GM18517 (cell line): Measurements from ENCODE around the gene PRSS8.
A peak's percentile ranks its signal among the peaks of the same experiment; 100 is the strongest.
"Not testable (repeated sequence)": the region's sequence is repeated elsewhere in the genome, so short reads cannot be mapped to it uniquely, and the experiment has no call there.

ENCODE experiments used
- ATAC-seq: cut with Tn5 transposase; IDR thresholded peaks from one replicate; pipeline ENCODE4 v1.9.1; 2021; ENCODE audit warnings: mild to moderate bottlenecking, moderate library complexity; ENCODE audit not compliant: unreplicated experiment

PRSS8 gene

GRCh38 chr16:31135535-31136286, at the start of gene PRSS8:
Gene PRSS8, minus strand, starts transcription at chr16:31135727. Its CDS starts 229 bp downstream, at chr16:31135498.
- no peak for ATAC-seq

DNA sequence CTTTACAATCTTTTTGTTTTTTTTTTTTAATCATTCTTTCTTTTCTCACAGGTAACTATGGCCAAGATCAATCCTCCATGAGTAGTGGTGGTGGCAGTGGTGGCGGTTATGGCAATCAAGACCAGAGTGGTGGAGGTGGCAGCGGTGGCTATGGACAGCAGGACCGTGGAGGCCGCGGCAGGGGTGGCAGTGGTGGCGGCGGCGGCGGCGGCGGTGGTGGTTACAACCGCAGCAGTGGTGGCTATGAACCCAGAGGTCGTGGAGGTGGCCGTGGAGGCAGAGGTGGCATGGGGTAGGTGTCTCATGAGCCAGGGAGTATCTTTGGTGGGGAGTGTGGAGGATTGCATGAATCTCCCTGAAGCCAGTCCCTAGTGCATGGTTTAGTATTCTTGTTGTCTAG, 49.4 kb upstream of the PRSS8 start:
- ATAC-seq = no peak

DNA sequence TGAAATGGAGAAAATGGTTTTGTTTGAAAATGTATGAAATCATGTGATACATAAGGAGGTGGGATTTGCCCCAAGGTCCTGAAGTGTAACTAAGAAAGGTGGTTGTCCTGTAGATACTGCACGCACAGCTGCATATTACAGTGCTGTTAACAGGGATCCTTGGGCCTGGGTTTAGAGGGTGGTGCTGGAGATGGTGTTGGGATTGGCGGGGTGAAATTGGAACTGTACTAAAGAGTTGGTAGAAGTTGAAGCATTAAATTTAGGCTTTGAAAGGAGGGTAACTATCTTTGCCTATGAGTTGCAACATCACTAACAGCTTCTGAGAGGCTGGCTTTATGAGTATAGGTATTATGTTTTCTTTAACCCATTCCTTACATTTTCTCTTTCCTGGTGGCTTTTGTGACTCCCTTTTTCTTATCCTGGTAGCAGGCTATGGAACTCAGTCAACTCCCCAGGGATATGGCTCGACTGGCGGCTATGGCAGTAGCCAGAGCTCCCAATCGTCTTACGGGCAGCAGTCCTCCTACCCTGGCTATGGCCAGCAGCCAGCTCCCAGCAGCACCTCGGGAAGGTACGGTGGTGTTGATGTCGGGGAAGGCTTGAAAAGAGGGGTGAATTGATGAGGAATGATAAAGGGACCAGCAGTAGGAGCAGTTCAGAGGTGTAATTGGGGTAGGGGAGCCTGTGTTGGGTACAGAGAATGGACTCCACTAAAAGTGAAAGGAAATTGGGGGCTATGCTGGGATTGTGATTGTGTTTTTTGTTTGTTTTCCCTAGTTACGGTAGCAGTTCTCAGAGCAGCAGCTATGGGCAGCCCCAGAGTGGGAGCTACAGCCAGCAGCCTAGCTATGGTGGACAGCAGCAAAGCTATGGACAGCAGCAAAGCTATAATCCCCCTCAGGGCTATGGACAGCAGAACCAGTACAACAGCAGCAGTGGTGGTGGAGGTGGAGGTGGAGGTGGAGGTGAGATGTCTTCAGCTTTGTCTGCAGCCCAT, 48.2 kb upstream of the PRSS8 start:
- ATAC-seq = no peak

- no peak for ATAC-seq
These were observed 46.9 kb upstream of the PRSS8 start for GRCh38 chr16:31182391-31182790.

DNA sequence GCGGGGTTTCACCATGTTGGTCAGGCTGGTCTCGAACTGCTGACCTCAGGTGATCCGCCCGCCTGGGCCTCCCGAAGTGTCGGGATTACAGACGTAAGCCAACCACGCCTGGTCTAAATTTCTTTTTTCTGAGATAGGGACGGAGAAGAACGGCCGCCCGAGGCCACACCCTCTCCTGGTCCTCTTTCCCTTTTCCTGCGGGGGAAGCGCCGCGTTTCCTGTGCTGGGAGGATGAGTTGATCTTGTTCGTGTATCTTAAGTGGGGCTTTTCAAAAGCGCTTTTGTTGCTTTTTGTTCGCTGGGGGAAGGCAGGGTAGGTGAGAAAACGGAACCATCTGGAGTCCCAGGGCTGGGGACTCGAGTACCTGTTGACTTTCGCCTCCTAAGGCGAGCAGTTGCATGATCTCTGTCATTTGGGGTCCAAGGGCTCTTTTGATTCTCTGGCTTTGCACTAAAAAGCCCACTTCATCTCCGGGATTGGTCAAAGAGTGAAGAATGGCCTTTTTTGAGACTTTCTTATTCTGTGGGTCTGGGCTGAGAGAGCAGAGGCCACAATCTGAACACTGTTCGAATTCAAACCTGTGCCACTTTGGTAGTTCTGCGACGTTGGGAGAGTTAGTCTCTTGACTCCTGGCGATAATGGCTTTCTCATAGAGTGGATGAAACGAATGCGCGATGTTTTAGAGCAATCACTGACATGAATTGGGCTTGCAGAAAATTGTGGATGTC, 45.7 kb upstream of the PRSS8 start:
- ATAC-seq = no peak

GRCh38 chr16:31179747-31180459, 44.4 kb upstream of the PRSS8 start, which contains the start of gene FUS:
Gene FUS, plus strand, starts transcription at chr16:31180139. Its CDS starts 76 bp downstream, at chr16:31180215.
- peak; percentile 45 for ATAC-seq

DNA sequence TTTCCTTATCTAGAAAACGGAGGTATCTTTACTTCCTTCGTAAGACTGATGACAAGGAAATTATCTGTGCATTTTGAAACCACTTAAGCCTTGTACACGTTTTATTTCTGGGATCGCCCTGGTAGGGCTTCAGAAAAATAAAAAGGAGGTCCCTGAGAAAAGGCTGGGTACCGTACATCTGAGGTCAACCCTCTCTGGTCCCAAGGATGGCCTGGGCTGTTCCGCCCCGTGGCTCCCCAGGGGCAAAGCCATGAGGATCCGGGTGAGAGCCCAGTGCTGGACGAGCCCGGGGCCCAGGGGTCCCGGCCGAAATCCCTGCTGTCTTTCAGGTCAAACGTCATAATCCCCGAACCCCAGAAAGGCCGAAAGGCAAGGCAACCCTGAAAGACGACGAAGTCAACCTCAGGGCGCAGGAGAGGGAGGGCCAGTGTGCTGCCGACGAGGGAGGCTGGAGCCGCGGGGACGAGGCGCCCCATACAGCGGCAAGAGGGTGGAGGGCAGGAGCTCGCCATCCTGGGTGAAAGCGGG, 43.8 kb upstream of the PRSS8 start:
- peak; percentile 0 for ATAC-seq

DNA sequence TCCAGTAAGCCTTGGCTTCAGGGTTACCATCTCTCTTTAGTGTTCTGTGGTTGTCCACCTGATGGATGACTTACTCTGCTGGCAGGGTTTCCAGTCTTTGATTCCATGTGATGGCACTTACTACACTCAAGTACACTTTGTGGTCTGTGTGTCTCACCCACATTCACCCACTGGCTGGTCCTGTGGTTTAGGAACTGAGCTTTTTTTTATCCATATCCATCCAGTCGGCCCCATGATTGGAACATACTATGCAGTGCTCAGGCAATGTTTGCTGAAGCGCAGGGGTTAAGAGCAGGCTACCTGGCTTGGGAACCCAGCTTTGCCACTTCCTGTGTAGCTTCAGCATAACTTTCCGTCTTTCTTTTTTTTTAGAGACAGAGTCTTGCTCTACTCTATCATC, 41.6 kb upstream of the PRSS8 start:
- ATAC-seq = no peak

GRCh38 chr16:31170048-31170447, 34.5 kb upstream of the PRSS8 start:
- not testable (repeated sequence) for ATAC-seq

GRCh38 chr16:31168848-31169247, 33.3 kb upstream of the PRSS8 start:
- no peak for ATAC-seq

GRCh38 chr16:31167315-31167714, 31.8 kb upstream of the PRSS8 start:
- ATAC-seq = no peak

- no peak for ATAC-seq
These were observed 21.6 kb upstream of the PRSS8 start for GRCh38 chr16:31157136-31157535.

GRCh38 chr16:31150976-31151375, 15.4 kb upstream of the PRSS8 start:
- not testable (repeated sequence) for ATAC-seq

GRCh38 chr16:31149894-31150890, 14.7 kb upstream of the PRSS8 start, which contains the start of gene PRSS36:
Gene PRSS36, minus strand, starts transcription at chr16:31150066. Its CDS starts 31 bp downstream, at chr16:31150035.
- ATAC-seq = no peak

GRCh38 chr16:31149332-31149731, 13.8 kb upstream of the PRSS8 start:
- no peak for ATAC-seq

GRCh38 chr16:31148896-31149295, 13.4 kb upstream of the PRSS8 start:
- ATAC-seq = no peak

DNA sequence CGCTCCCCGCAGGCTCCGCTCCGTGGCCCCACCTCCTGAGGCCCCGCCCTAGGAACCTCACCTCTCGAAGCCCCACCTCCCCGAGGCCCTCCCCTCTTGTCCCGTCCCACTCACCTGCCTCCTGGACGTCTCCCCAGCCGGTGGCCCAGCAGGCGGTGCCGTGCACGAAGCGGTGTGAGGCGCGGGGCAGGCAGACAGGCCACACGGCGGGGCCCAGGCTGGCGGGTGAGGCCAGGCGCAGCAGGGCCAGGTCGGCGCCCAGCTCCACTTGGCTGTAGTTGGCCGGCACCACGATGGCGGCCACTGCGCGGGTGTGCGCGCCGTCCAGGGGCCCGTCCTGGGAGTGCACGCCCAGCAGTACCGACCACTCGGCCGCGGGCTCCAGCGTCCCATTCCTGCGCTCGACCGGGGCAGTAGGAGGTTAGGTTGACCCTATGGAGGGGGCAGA, 12.8 kb upstream of the PRSS8 start:
- ATAC-seq = no peak

GRCh38 chr16:31147574-31147973, 12.0 kb upstream of the PRSS8 start:
- ATAC-seq = no peak
